Thoracic aorta (tissue), 2 donors: Measurements from ENCODE around the gene ZNHIT6. TPM values are rescaled to one million over a fixed set of nuclear protein-coding genes. Genes with fewer than 3 reads are reported as not detected.

Source experiments
- ATAC-seq: fragments of 150-250 bp; one replicate; pipeline ENCODE4 v1.8.0; 2017; ENCODE audit warnings: low read depth; ENCODE audit not compliant: insufficient number of reproducible peaks, low FRiP score
- DNase-seq: peaks from one replicate; pipeline ENCODE4 v3.0.0-alpha.2; 2020; ENCODE audit warnings: low spot score
- H3K27ac ChIP-seq, 2 donors: fragments of 200-600 bp; sonication (generic); 1 replicate in 1 of 2; 2 replicates in 1 of 2; pipeline ENCODE4 v1.5.1; 2016; ENCODE audit warnings: mild to moderate bottlenecking in 2 of 2, moderate library complexity in 2 of 2
- H3K27me3 ChIP-seq: fragments of 200-600 bp; sonication (generic); replicated peaks from 2 replicates; pipeline ENCODE4 v1.6.0; 2016; ENCODE audit warnings: mild to moderate bottlenecking; ENCODE audit not compliant: insufficient read depth
- H3K36me3 ChIP-seq: fragments of 200-600 bp; sonication (generic); one replicate; pipeline ENCODE4 v1.5.1; 2016
- H3K4me1 ChIP-seq, 2 donors: fragments of 200-600 bp; sonication (generic); 1 replicate in 1 of 2; 2 replicates in 1 of 2; pipeline versions ENCODE4 v1.5.1 to v1.6.0; 2016; ENCODE audit warnings: low read depth in 2 of 2, mild to moderate bottlenecking in 1 of 2; ENCODE audit not compliant: control insufficient read depth in 1 of 2
- H3K4me3 ChIP-seq: fragments of 200-600 bp; sonication (generic); 2 replicates; pipeline ENCODE4 v1.5.1; 2016; ENCODE audit warnings: mild to moderate bottlenecking
- H3K9me3 ChIP-seq: fragments of 200-600 bp; sonication (generic); 2 replicates; pipeline ENCODE4 v1.5.1; 2016
- total RNA-seq, 2 donors: library from RNA; depleted of rRNA; stranded (reverse); fragments of >200 nt; gene quantifications; one replicate each; pipeline versions ENCODE4 v1.1.0 to v1.2.3, GENCODE V29; 2016
- TF ChIP-seq, protein P1 (sequence below): fragments of 200-600 bp; sonication (generic); IDR thresholded peaks from one replicate; pipeline ENCODE4 v1.5.1; 2019; ENCODE audit warnings: antibody characterized with exemption

The ZNHIT6 gene
- total RNA-seq, 2 donors from 2014 or later, result 14.5 to 19.1 TPM

DNA sequence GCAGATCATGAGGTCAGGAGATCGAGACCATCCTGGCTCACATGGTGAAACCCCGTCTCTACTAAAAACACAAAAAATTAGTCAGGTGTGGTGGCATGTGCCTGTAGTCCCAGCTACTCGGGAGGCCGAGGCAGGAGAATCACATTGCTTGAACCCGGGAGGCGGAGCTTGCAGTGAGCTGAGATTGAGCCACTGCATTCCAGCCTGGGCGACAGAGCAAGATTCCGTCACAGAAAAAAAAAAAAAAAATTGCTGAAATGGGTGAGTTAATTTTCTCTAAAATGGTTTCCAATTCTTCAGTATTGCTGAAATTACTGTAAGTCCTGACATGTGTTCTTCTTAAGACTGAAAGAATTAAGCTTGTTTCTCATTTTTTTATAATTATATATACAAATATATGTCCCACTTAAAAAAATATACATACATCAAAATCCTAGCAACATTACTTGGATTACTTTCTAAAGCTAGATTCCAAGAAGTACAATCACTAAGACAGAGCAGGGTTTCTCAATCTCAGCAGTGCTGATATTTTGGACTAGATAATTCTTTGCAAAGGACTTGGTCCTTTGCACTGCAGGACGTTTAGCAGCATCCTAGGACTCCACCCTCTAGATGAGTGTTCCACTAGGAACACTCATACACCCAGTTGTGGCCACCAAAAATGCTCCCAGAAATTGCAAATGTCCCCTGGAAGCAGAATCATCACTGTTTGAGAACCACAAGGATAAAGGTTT is 24.8 kb downstream of the ZNHIT6 start:
- Histone ChIP-seq H3K27me3 (no peaks in the 10 kb centered on the region), H3K4me1 (peaks cover 0 to 11% of the 10 kb centered on the region in 2 donors), H3K4me3 (no peak overlapping the region), H3K9me3 (no peaks in the 10 kb centered on the region), H3K27ac (no peak overlapping the region), H3K36me3 (no peaks in the 10 kb centered on the region)
- TF ChIP-seq, protein P1, sequence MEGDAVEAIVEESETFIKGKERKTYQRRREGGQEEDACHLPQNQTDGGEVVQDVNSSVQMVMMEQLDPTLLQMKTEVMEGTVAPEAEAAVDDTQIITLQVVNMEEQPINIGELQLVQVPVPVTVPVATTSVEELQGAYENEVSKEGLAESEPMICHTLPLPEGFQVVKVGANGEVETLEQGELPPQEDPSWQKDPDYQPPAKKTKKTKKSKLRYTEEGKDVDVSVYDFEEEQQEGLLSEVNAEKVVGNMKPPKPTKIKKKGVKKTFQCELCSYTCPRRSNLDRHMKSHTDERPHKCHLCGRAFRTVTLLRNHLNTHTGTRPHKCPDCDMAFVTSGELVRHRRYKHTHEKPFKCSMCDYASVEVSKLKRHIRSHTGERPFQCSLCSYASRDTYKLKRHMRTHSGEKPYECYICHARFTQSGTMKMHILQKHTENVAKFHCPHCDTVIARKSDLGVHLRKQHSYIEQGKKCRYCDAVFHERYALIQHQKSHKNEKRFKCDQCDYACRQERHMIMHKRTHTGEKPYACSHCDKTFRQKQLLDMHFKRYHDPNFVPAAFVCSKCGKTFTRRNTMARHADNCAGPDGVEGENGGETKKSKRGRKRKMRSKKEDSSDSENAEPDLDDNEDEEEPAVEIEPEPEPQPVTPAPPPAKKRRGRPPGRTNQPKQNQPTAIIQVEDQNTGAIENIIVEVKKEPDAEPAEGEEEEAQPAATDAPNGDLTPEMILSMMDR, result no peak
- ATAC-seq, result no peak
- DNase-seq, result no peak

- ATAC-seq (no peak), DNase-seq (no peak)
- no peak overlapping the region for H3K4me3 ChIP-seq
- no peaks in the 10 kb centered on the region for H3K27me3 ChIP-seq
- H3K27ac ChIP-seq, result no peak overlapping the region
- no peaks in the 10 kb centered on the region for H3K9me3 ChIP-seq
- TF ChIP-seq, protein P1, result no peak
- peaks cover 0 to 16% of the 10 kb centered on the region in 2 donors for H3K4me1 ChIP-seq
- H3K36me3 ChIP-seq, result peaks cover 4% of the 10 kb centered on the region
Observed at GRCh38 chr1:85681087-85681486, 27.1 kb downstream of the ZNHIT6 start.

DNA sequence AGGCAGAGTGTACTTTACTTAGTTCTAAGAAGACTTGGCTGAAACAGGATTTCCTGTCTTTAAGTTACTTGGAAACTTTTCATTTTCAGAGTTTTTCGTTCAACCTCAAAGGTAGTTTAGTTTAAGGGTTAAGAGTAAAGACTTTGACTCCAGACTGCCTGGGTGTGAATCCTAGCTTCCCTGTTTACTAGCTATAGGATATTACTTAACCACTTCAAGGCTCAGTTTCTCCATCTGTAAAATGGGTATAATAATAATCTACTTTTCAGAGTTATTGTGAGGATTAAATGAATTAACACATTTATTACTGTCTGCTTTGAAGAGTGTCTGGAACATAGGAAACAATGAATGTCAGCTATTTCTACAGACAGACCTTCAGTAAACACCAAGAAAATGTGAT is 30.0 kb downstream of the ZNHIT6 start:
- no peaks in the 10 kb centered on the region for H3K27me3 ChIP-seq
- ATAC-seq, result no peak
- peaks cover 6% of the 10 kb centered on the region for H3K36me3 ChIP-seq
- H3K9me3 ChIP-seq, result no peaks in the 10 kb centered on the region
- H3K4me3 ChIP-seq, result no peak overlapping the region
- TF ChIP-seq, protein P1, result no peak
- H3K4me1 ChIP-seq, result peaks cover 0 to 16% of the 10 kb centered on the region in 2 donors
- no peak overlapping the region for H3K27ac ChIP-seq
- DNase-seq, result no peak

- no peak overlapping the region for H3K27ac ChIP-seq
Observed at GRCh38 chr1:85677656-85678055, 30.6 kb downstream of the ZNHIT6 start.

DNA sequence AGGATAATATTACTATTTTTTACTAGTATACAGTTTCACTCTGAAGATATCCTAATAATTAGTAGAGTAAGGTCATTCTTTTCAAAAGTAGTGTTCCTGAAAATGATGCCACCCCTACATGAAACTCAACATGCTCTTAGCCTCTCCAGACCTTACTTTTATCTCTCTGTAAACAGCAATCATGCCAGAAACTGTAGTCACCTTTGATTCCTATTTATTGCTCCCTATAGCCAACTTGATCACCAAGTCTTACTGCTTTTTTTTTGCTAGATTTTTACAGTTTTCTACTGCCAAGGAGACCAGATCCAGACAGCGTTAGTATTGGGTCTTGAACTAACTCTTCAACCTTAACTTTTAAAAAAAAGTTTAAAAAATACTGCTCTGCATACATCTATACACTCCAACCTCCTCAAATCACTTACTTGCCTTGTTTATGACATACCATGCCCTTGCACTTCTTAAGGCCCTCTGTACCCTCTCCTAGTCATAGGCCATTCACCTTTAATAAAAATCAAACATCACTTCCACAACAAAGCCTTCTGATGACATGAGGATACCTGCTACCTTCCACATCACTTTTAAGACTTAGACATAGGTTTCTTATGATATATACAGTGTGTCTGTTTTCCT is 36.1 kb downstream of the ZNHIT6 start:
- H3K4me3 ChIP-seq, result no peak overlapping the region
- H3K9me3 ChIP-seq, result no peaks in the 10 kb centered on the region
- ATAC-seq (no peak), DNase-seq (no peak)
- H3K36me3 ChIP-seq, result peaks cover 6% of the 10 kb centered on the region
- TF ChIP-seq, protein P1, result no peak
- H3K4me1 ChIP-seq, result peaks cover 0 to 11% of the 10 kb centered on the region in 2 donors
- H3K27me3 ChIP-seq, result no peaks in the 10 kb centered on the region
- H3K27ac ChIP-seq, result no peak overlapping the region

More at GRCh38 chr1:85677656-85678055, 30.6 kb downstream of the ZNHIT6 start:
- H3K4me3 ChIP-seq, result no peak overlapping the region
- ATAC-seq, result no peak
- no peaks in the 10 kb centered on the region for H3K9me3 ChIP-seq
- no peak for DNase-seq
- TF ChIP-seq, protein P1, result no peak
- H3K4me1 ChIP-seq, result peaks cover 0 to 16% of the 10 kb centered on the region in 2 donors
- H3K27me3 ChIP-seq, result no peaks in the 10 kb centered on the region
- H3K36me3 ChIP-seq, result peaks cover 6% of the 10 kb centered on the region
